ENCODE data around the gene THYN1. TPM values are rescaled to one million over a fixed set of nuclear protein-coding genes. Genes with fewer than 3 reads are reported as not detected.
A peak's percentile ranks its signal among the peaks of the same experiment; 100 is the strongest.
"Not testable (repeated sequence)": the region's sequence is repeated elsewhere in the genome, so short reads cannot be mapped to it uniquely, and the experiment has no call there.

Gene THYN1
- total and polyA plus RNA-seq, 3 experiments from 2014 or later: 58.9 to 133 (median 68.4) TPM

DNA sequence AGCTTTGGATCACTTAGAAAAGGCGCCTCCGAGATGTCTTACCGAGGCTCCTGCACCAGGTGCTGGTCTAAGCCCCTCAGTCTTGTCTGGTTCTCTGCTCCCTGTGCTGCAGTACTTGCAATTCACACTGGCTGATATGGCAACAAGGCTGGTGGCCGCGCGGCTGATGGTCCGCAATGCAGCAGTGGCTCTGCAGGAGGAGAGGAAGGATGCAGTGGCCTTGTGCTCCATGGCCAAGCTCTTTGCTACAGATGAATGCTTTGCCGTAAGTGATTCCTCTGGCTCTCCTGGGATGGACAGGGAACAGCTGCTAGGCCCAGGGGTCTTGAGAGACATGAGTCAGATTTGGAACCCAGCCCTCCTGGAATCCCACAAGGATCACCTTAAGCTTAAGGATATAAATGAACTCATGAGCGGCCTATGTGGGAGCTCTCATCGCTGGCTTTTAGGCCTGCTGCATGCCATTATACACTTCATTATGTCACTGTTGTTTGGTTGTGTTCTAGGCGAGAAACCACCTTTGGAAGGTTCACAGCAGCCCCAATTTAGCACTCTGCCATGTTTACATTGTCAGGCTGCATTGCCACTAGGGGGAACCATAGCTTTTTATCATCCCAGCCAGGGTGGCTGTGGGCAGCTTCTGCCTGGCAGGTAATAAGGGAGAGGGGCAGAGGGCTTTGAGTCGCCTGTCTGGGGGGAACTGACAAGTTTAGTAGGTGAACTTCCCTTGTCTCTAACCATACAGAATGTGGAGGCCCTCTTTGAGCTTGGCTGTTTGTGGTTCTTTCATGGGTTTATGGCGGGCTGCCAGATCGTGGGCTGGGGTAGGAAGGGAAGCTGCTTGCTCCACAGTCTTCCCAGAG is 8.7 kb upstream of the THYN1 start:
- Histone ChIP-seq H3K9me3 (ENCODE audit: low read length) (no peaks in the 10 kb centered on the region), H3K27me3 (ENCODE audit: insufficient read depth, low read length, poor library complexity, severe bottlenecking) (no peaks in the 10 kb centered on the region), H3K27ac (ENCODE audit: low read depth, low read length) (no peak overlapping the region), H3K4me1 (ENCODE audit: insufficient read depth, low read length) (no peaks in the 10 kb centered on the region), H3K4me3 (ENCODE audit: low read length) (no peak overlapping the region), H3K36me3 (ENCODE audit: insufficient read depth, low read length) (peaks cover 32% of the 10 kb centered on the region)
- DNase-seq: peak in 2 of 5 donors; percentile 28 to 53
- Mint-ChIP-seq H3K27ac (peak overlapping the region in 1 of 8 donors; percentile 24), H3K27me3 (no peaks in the 10 kb centered on the region), H3K9me3 (no peaks in the 10 kb centered on the region), H3K4me3 (no peak overlapping the region), H3K36me3 (peaks cover 0 to 71% (median 15%) of the 10 kb centered on the region in 3 donors), H3K4me1 (peaks cover 0 to 4% (median 0%) of the 10 kb centered on the region in 3 donors)
- ChIA-PET CTCF (interaction anchor here (0.7 to 7.8 kb wide), 11 partner anchors 8 to 212 kb away, joined by 3 to 58 read pairs (median 4); partner anchors contain the start of genes ACAD8, GLB1L2, GLB1L3 and NCAPD3), POLR2A (no interaction called here)

DNA sequence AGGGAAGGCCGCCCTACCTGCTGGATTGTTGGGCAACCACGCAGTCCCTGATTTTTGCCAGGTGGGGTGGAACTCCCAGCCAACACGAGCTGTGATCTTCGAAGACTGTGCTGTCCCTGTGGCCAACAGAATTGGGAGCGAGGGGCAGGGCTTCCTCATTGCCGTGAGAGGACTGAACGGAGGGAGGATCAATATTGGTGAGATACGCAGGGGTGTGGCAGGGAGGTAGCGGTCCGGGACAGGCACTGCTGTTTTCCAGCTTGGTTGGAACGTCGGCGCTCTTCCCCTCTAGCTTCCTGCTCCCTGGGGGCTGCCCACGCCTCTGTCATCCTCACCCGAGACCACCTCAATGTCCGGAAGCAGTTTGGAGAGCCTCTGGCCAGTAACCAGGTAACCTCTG is 7.8 kb upstream of the THYN1 start:
- H3K27ac Mint-ChIP-seq: no peak overlapping the region
- no peak overlapping the region for H3K4me3 Mint-ChIP-seq
- H3K36me3 Mint-ChIP-seq: peaks cover 0 to 78% (median 18%) of the 10 kb centered on the region in 3 donors
- peaks cover 32% of the 10 kb centered on the region for H3K36me3 ChIP-seq (ENCODE audit: insufficient read depth, low read length)
- no peak overlapping the region for H3K27ac ChIP-seq (ENCODE audit: low read depth, low read length)
- DNase-seq: no peak
- no peaks in the 10 kb centered on the region for H3K9me3 ChIP-seq (ENCODE audit: low read length)
- H3K27me3 ChIP-seq (ENCODE audit: insufficient read depth, low read length, poor library complexity, severe bottlenecking): no peaks in the 10 kb centered on the region
- POLR2A ChIA-PET: no interaction called here
- no peaks in the 10 kb centered on the region for H3K27me3 Mint-ChIP-seq
- no peaks in the 10 kb centered on the region for H3K4me1 ChIP-seq (ENCODE audit: insufficient read depth, low read length)
- H3K4me1 Mint-ChIP-seq: peaks cover 0 to 4% (median 0%) of the 10 kb centered on the region in 3 donors
- no peaks in the 10 kb centered on the region for H3K9me3 Mint-ChIP-seq
- H3K4me3 ChIP-seq (ENCODE audit: low read length): no peak overlapping the region
- CTCF ChIA-PET: interaction anchor here (0.8 to 7.8 kb wide), 5 partner anchors 10 to 211 kb away, joined by 3 to 58 read pairs (median 3); partner anchors contain the start of gene GLB1L3

DNA sequence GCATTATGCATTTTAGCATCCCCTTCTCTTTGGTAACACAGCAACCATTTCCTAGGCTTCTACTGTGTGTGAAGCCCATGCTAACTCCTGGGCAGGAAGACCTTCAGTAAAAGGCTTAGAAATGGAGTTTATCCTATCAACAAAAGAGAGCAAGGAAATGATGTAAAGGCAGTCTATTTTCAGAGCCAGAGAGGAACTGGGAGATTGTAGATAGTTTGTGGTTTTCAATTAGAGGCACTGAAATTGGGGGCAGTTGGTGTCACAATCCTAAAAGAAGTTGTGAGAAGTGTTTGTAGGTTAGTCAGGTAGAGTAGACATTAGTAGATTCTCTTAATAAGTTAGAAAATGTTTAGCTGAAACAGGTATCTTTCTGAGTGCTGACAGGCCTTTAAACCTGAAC is 7.4 kb upstream of the THYN1 start:
- ChIA-PET CTCF (interaction anchor here (0.8 to 7.8 kb wide), 2 partner anchors 12 to 16 kb away, joined by 3 to 58 read pairs; partner anchors contain the start of gene GLB1L3), POLR2A (no interaction called here)
- H3K9me3 Mint-ChIP-seq: no peaks in the 10 kb centered on the region
- Histone ChIP-seq H3K27ac (ENCODE audit: low read depth, low read length) (no peak overlapping the region), H3K36me3 (ENCODE audit: insufficient read depth, low read length) (peaks cover 32% of the 10 kb centered on the region), H3K4me1 (ENCODE audit: insufficient read depth, low read length) (no peaks in the 10 kb centered on the region), H3K27me3 (ENCODE audit: insufficient read depth, low read length, poor library complexity, severe bottlenecking) (no peaks in the 10 kb centered on the region), H3K9me3 (ENCODE audit: low read length) (no peaks in the 10 kb centered on the region), H3K4me3 (ENCODE audit: low read length) (no peak overlapping the region)
- H3K4me1 Mint-ChIP-seq: peaks cover 1 to 6% (median 3%) of the 10 kb centered on the region in 3 donors
- H3K36me3 Mint-ChIP-seq: peaks cover 0 to 78% (median 18%) of the 10 kb centered on the region in 3 donors
- no peaks in the 10 kb centered on the region for H3K27me3 Mint-ChIP-seq
- H3K4me3 Mint-ChIP-seq: no peak overlapping the region
- H3K27ac Mint-ChIP-seq: peak overlapping the region in 1 of 8 donors; percentile 29
- DNase-seq: no peak

DNA sequence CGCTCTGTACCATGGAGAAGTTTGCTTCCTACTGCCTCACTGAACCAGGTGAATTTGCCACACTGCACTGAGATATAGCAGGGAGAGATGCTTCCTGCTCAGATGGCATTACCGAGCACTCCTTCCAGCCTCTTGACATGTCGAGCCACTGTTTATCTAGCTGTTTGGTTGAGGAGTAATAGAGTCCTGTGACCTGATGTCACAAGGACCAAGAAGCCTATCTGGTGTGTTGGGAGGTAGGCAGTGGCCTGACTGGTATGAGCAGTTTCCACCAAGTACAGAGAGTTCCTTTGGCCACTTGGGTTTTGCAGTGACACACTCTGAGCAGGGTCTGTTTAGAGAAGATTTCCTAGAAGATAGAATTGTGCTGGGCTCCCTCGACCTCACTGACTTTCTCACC is 5.4 kb upstream of the THYN1 start:
- Histone ChIP-seq H3K9me3 (ENCODE audit: low read length) (no peaks in the 10 kb centered on the region), H3K4me3 (ENCODE audit: low read length) (no peak overlapping the region), H3K27ac (ENCODE audit: low read depth, low read length) (no peak overlapping the region), H3K27me3 (ENCODE audit: insufficient read depth, low read length, poor library complexity, severe bottlenecking) (no peaks in the 10 kb centered on the region), H3K36me3 (ENCODE audit: insufficient read depth, low read length) (peaks cover 32% of the 10 kb centered on the region), H3K4me1 (ENCODE audit: insufficient read depth, low read length) (peaks cover 9% of the 10 kb centered on the region)
- H3K27ac Mint-ChIP-seq: peak overlapping the region in 1 of 8 donors; percentile 77
- no peaks in the 10 kb centered on the region for H3K27me3 Mint-ChIP-seq
- POLR2A ChIA-PET: no interaction called here
- H3K36me3 Mint-ChIP-seq: peaks cover 0 to 70% (median 18%) of the 10 kb centered on the region in 3 donors
- peak overlapping the region in 1 of 7 donors; percentile 69 for H3K4me3 Mint-ChIP-seq
- DNase-seq: no peak
- CTCF ChIA-PET: no interaction called here
- H3K9me3 Mint-ChIP-seq: no peaks in the 10 kb centered on the region
- H3K4me1 Mint-ChIP-seq: peaks cover 11 to 22% (median 17%) of the 10 kb centered on the region in 3 donors

DNA sequence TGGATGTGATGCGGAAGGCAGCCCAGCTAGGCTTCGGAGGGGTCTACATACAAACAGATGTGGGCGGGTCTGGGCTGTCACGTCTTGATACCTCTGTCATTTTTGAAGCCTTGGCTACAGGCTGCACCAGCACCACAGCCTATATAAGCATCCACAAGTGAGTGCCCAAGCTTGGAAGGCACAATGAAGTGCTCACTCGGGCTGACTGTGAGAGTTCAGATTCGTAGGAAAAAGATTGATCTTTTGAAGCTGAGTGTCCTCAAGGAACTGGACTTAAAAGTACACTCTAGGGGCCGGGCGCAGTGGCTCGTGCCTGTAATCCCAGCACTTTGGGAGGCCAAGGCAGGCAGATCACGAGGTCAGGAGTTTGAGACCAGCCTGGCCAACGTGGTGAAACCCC is 3.9 kb upstream of the THYN1 start:
- Mint-ChIP-seq H3K4me3 (no peak overlapping the region), H3K27ac (peak overlapping the region in 1 of 8 donors; percentile 10), H3K36me3 (peaks cover 0 to 63% (median 17%) of the 10 kb centered on the region in 3 donors), H3K4me1 (peaks cover 22 to 33% (median 28%) of the 10 kb centered on the region in 3 donors), H3K9me3 (no peaks in the 10 kb centered on the region), H3K27me3 (no peaks in the 10 kb centered on the region)
- H3K36me3 ChIP-seq (ENCODE audit: insufficient read depth, low read length): peaks cover 28% of the 10 kb centered on the region
- POLR2A ChIA-PET: no interaction called here
- DNase-seq: no peak
- H3K4me1 ChIP-seq (ENCODE audit: insufficient read depth, low read length): peaks cover 16% of the 10 kb centered on the region
- no peaks in the 10 kb centered on the region for H3K9me3 ChIP-seq (ENCODE audit: low read length)
- no peak overlapping the region for H3K4me3 ChIP-seq (ENCODE audit: low read length)
- CTCF ChIA-PET: interaction anchor here (2.0 kb wide), 1 partner anchor 19 kb away, joined by 6 read pairs; the partner anchor contains the start of gene GLB1L3
- no peak overlapping the region for H3K27ac ChIP-seq (ENCODE audit: low read depth, low read length)
- H3K27me3 ChIP-seq (ENCODE audit: insufficient read depth, low read length, poor library complexity, severe bottlenecking): no peaks in the 10 kb centered on the region

DNA sequence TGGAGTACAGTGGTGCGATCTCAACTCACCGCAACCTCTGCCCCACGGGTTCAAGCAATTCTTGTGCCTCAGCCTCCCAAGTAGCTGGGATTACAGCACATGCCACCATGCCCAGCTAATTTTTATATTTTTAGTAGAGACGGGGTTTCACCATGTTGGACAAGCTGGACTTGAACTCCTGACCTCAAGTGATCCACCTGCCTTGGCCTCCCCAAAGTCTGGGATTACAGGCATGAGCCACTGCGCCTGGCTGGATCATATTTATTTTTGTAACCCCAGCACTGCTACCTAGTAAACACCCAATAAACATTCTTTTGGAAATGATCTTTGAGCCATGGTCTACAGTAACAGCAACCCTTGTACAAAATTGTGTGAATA is 2.0 kb upstream of the THYN1 start:
- peak overlapping the region in 1 of 8 donors; percentile 20 for H3K27ac Mint-ChIP-seq
- peaks cover 23% of the 10 kb centered on the region for H3K36me3 ChIP-seq (ENCODE audit: insufficient read depth, low read length)
- H3K27me3 Mint-ChIP-seq: not testable (repeated sequence)

DNA sequence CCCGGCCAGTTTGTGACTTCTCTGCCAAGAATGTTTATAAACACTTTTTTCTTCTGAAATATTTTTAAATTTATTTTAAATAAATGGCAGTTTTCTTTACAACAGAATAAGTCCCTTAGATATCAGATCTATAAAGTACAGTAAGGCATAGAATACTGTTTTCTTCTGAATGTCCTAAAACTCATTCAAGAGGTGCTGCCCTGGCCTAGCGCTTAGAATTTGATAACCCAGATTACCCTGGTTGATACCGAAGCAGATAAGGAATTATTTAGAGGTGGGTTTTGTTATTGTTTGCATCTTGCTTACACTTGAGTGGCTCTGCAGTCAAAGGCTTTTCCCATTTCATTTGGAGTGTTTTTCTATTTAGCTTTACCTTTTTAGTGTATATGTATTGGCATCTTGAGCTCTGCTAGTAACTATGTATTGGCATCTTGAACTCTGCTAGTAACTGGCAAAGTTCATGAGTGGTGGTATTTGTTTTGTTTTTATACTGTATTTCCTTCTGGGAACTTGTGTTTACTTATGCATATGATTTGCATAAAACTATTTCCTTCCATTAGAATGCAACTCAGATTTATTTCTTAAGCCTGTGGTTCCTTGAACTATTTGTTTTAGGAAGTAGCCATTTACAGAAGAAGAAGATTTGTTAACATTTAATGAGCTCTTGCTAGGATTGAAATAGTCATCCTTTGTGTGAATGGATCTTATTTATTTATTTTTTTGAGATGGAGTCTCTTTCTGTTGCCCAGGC is 1.5 kb upstream of the THYN1 start:
- CTCF ChIA-PET: interaction anchor here (0.9 to 2.0 kb wide), 7 partner anchors 8 to 47 kb away, joined by 3 to 8 read pairs (median 4); partner anchors contain the start of genes GLB1L3 and VPS26B
- H3K9me3 ChIP-seq (ENCODE audit: low read length): no peaks in the 10 kb centered on the region
- H3K27me3 ChIP-seq (ENCODE audit: insufficient read depth, low read length, poor library complexity, severe bottlenecking): no peaks in the 10 kb centered on the region
- H3K4me1 Mint-ChIP-seq: peaks cover 30 to 43% (median 40%) of the 10 kb centered on the region in 3 donors
- H3K4me3 Mint-ChIP-seq: peak overlapping the region in 6 of 7 donors; percentile 88 to 99 (median 95)
- peaks cover 21% of the 10 kb centered on the region for H3K36me3 ChIP-seq (ENCODE audit: insufficient read depth, low read length)
- peaks cover 0 to 55% (median 11%) of the 10 kb centered on the region in 3 donors for H3K36me3 Mint-ChIP-seq
- H3K27ac ChIP-seq (ENCODE audit: low read depth, low read length): no peak overlapping the region
- no peak overlapping the region for H3K4me3 ChIP-seq (ENCODE audit: low read length)
- DNase-seq: no peak
- H3K27me3 Mint-ChIP-seq: no peaks in the 10 kb centered on the region
- H3K27ac Mint-ChIP-seq: peak overlapping the region in 5 of 8 donors; percentile 17 to 85 (median 82)
- no peaks in the 10 kb centered on the region for H3K9me3 Mint-ChIP-seq
- H3K4me1 ChIP-seq (ENCODE audit: insufficient read depth, low read length): peaks cover 25% of the 10 kb centered on the region
- POLR2A ChIA-PET: interaction anchor here (1.0 to 4.4 kb wide), 2 partner anchors 19 to 30 kb away, joined by 7 to 36 read pairs; partner anchors contain the start of genes NCAPD3 and VPS26B

More for the DNA sequence above, 2.0 kb upstream of the THYN1 start:
- not testable (repeated sequence) for H3K9me3 Mint-ChIP-seq; H3K27me3 ChIP-seq (ENCODE audit: insufficient read depth, low read length, poor library complexity, severe bottlenecking); H3K27ac ChIP-seq (ENCODE audit: low read depth, low read length); H3K4me3 ChIP-seq (ENCODE audit: low read length); H3K9me3 ChIP-seq (ENCODE audit: low read length); DNase-seq
- Mint-ChIP-seq H3K4me1 (peaks cover 30 to 43% (median 40%) of the 10 kb centered on the region in 3 donors), H3K36me3 (peaks cover 0 to 55% (median 13%) of the 10 kb centered on the region in 3 donors), H3K4me3 (peak overlapping the region in 4 of 7 donors; percentile 36 to 91 (median 78))
- ChIA-PET POLR2A (interaction anchor here (4.4 kb wide), 1 partner anchor 30 kb away, joined by 36 read pairs; the partner anchor contains the start of genes NCAPD3 and VPS26B), CTCF (interaction anchor here (0.9 to 2.0 kb wide), 3 partner anchors 21 to 48 kb away, joined by 3 to 8 read pairs (median 3); partner anchors contain the start of genes GLB1L3 and VPS26B)
- peaks cover 25% of the 10 kb centered on the region for H3K4me1 ChIP-seq (ENCODE audit: insufficient read depth, low read length)

All from CD8-positive, alpha-beta memory T cell (primary cell).